Heart left ventricle (tissue), 16 donors: ENCODE data around the gene TMOD3. TPM values are rescaled to one million over a fixed set of nuclear protein-coding genes. Genes with fewer than 3 reads are reported as not detected.

Experiments used
- ATAC-seq, 4 donors: fragments of 200-7000 bp; cut with Tn5 transposase; one replicate each; pipeline ENCODE4 v1.9.1; 2020 to 2022; ENCODE audit warnings: moderate library complexity in 4 of 4, mild to moderate bottlenecking in 3 of 4, moderate number of reproducible peaks in 1 of 4
- DNase-seq, 5 donors: peaks; one replicate each; pipeline ENCODE4 v3.0.0-alpha.2; 2020
- H3K27ac ChIP-seq, 12 donors: fragments of 200-600 bp; sonication (generic) in 4 of 12; one replicate each; pipeline versions ENCODE4 v1.5.0 to v1.8.0; 2016 to 2022; ENCODE audit warnings: mild to moderate bottlenecking in 2 of 12
- H3K27me3 ChIP-seq, 9 donors: fragments of 200-600 bp; sonication (generic) in 2 of 9; one replicate each; pipeline versions ENCODE4 v1.5.1 to v1.8.0; 2016 to 2022; ENCODE audit warnings: mild to moderate bottlenecking in 3 of 9
- H3K36me3 ChIP-seq, 9 donors: fragments of 200-600 bp; sonication (generic) in 2 of 9; one replicate each; pipeline versions ENCODE4 v1.5.0 to v1.8.0; 2018 to 2022; ENCODE audit warnings: mild to moderate bottlenecking in 2 of 9
- H3K4me1 ChIP-seq, 12 donors: fragments of 200-600 bp; sonication (generic) in 4 of 12; one replicate each; pipeline versions ENCODE4 v1.5.0 to v1.8.0; 2016 to 2022; ENCODE audit warnings: mild to moderate bottlenecking in 3 of 12
- H3K4me3 ChIP-seq, 12 donors: fragments of 200-600 bp; sonication (generic) in 4 of 12; one replicate each; pipeline versions ENCODE4 v1.5.0 to v1.8.0; 2017 to 2022; ENCODE audit warnings: mild to moderate bottlenecking in 9 of 12, moderate library complexity in 4 of 12
- H3K9me3 ChIP-seq, 12 donors: fragments of 200-600 bp; sonication (generic) in 4 of 12; one replicate each; pipeline versions ENCODE4 v1.5.0 to v1.8.0; 2016 to 2022; ENCODE audit warnings: mild to moderate bottlenecking in 1 of 12
- CTCF ChIP-seq, 12 donors: fragments of 200-600 bp; sonication (generic) in 4 of 12; IDR thresholded peaks; one replicate each; pipeline versions ENCODE4 v1.5.0 to v1.8.0; 2018 to 2022; ENCODE audit warnings: antibody characterized with exemption in 12 of 12, mild to moderate bottlenecking in 5 of 12
- POLR2A ChIP-seq, 2 donors: fragments of 450-650 bp; IDR thresholded peaks; one replicate each; pipeline ENCODE4 v1.6.1; 2017; ENCODE audit warnings: antibody characterized with exemption in 2 of 2, mild to moderate bottlenecking in 2 of 2, moderate library complexity in 2 of 2
- WGBS, 4 donors: extraction: QIAGEN DNeasy Blood & Tissue Kit in 2 of 4; methylation state at CpG; one replicate each; pipeline versions ENCODE4 v1.1.5 to v1.1.7; 2013 to 2018; 5-methylcytosine and 5-hydroxymethylcytosine counted together
- intact Hi-C, 10 donors: fragments of 100-400 bp; cut with DNase I; formaldehyde crosslinking; loops; one replicate each; pipeline versions ENCODE4 v1.11.1 to v1.14.2; 2022
- polyA plus RNA-seq, 2 donors: library from polyadenylated mRNA; stranded (reverse); fragments of 200-250 nt; gene quantifications; one replicate each; pipeline ENCODE4 v1.2.3, GENCODE V29; 2013
- total RNA-seq, 9 donors: library from RNA; depleted of rRNA in 2 of 9; stranded (reverse); fragments of >200 nt in 2 of 9; fragmentation: NEBNext Ultra II Directional in 3 of 9; extraction: Animal tissue kit (Norgen Biotek cat#: 25700) in 3 of 9; gene quantifications; one replicate each; pipeline versions ENCODE4 v1.1.0 to v1.2.4, GENCODE V29; 2016 to 2023
- donor health status: ischemic (EF 13 %, LVEDD 7.1; RV severe dilation, severe dysfunction).
- donor health status: healthy with polysubstance abuse.
- donor health status: DM: no; HTN: yes; CAD: no.
- donor health status: DM: no; HTN: no; CAD: no.
- donor health status: ischemic (EF 25% LVEDD 6.9; RV normal size, moderate dysfunction).
- donor health status: ischemic (EF 25% LVEDD 5.7; RV mildly dilated, moderate dysfunction).
- donor health status: healthy.
- donor health status: DM: yes; HTN: yes; CAD: no.
- donor health status: ischemic (EF 35%, LVEDD 5.7; RV mildly dilated, moderate dysfunction).
- donor health status: nonischemic (EF 11% LVEDD 7.7; RV severe dilation, severe dysfunction).
- donor health status: DM: yes; HTN: yes; CAD: no.
- donor health status: PGD.
- donor health status: ischemic (EF 29% LVEDD 5.4; RV normal size, mild dysfunction).
- donor health status: nonischemic (EF 23%, LVEDD 6.1; RV moderate dilation, normal function).

TMOD3 gene
- total and polyA plus RNA-seq, 11 donors = 6.3 to 36.5 (median 21.4) TPM

DNA sequence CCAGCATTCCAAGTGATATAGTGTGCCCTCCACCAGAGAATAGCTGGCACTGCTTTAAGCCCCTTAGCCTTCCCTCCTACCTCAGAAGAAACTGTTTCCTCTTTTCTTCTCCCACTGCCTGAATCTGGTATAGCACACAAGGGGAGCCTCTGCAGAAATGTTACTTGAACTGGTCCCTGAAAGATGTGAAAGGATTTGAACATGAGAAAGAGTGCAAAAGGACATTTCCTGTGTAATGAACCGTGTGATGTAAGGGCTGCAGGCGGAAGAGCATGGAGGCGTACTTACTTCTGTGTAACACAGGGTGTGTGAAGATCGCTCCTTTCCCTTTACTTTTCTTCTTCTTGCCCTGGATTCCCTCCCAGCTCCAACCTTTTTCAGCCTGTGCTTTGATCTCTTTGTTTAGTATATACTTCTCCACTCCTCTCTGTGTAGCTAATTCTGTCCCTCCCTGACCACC lies 8.4 kb downstream of the TMOD3 start:
- DNase-seq (no peak), ATAC-seq (peak in 3 of 4 donors; percentile 45 to 60 (median 53))
- intact Hi-C loops = loop anchor here in 2 of 10 donors (10.0 kb wide), 1 partner anchor 47 kb away; no protein-coding TSS in a partner anchor
- Histone ChIP-seq H3K4me1 (peaks cover 5 to 98% (median 53%) of the 10 kb centered on the region in 12 donors), H3K4me3 (no peak overlapping the region), H3K27ac (peak overlapping the region in 1 of 12 donors; percentile 65), H3K27me3 (no peaks in the 10 kb centered on the region), H3K9me3 (no peaks in the 10 kb centered on the region), H3K36me3 (no peaks in the 10 kb centered on the region)
- WGBS, 4 donors = 44 to 70% (median 61%) methylated on average over 4 of the region's 4 CpGs
- TF ChIP-seq POLR2A (IDR thresholded peaks at IDR 0.05) (no peak), CTCF (IDR thresholded peaks at IDR 0.05) (no peak)

DNA sequence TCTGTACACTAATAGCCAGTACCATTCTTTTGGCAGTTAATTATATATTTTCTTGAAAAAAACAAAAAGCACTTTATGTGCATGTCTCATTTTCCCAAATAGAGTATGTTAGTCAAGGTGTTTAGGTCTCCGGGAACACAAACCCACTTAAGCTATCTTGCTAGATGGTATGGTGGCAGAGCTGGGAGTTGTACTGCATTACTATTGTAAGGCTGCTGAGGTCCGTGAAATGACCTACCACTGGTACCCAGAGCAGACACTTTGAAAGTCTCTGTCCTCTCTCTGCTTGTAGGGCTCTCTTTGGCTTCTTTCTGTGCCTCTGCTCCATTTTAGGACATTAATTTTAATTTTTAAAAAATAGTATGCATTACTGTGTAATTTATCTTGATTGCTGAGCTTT lies 8.8 kb downstream of the TMOD3 start:
- Histone ChIP-seq H3K9me3 (no peaks in the 10 kb centered on the region), H3K27ac (peak overlapping the region in 1 of 12 donors; percentile 65), H3K4me1 (peaks cover 10 to 98% (median 55%) of the 10 kb centered on the region in 12 donors), H3K36me3 (no peaks in the 10 kb centered on the region), H3K27me3 (no peaks in the 10 kb centered on the region), H3K4me3 (no peak overlapping the region)
- intact Hi-C loops = loop anchor here in 2 of 10 donors (10.0 kb wide), 1 partner anchor 47 kb away; no protein-coding TSS in a partner anchor
- no peak for DNase-seq
- TF ChIP-seq POLR2A (IDR thresholded peaks at IDR 0.05) (no peak), CTCF (IDR thresholded peaks at IDR 0.05) (no peak)
- 58 to 64% (median 59%) methylated on average over 2 of the region's 2 CpGs for WGBS, 4 donors
- ATAC-seq = no peak

- intact Hi-C loops = no loop called here
- no peaks in the 10 kb centered on the region for H3K36me3 ChIP-seq
- H3K4me1 ChIP-seq = peaks cover 12 to 98% (median 67%) of the 10 kb centered on the region in 12 donors
- DNase-seq (no peak), ATAC-seq (no peak)
- no peaks in the 10 kb centered on the region for H3K27me3 ChIP-seq
- H3K4me3 ChIP-seq = no peak overlapping the region
- H3K27ac ChIP-seq = peak overlapping the region in 1 of 12 donors; percentile 76
- TF ChIP-seq POLR2A (IDR thresholded peaks at IDR 0.05) (no peak), CTCF (IDR thresholded peaks at IDR 0.05) (no peak)
- WGBS, 4 donors = 73 to 82% (median 79%) methylated on average over 4 of the region's 4 CpGs
- no peaks in the 10 kb centered on the region for H3K9me3 ChIP-seq
These were observed 11.2 kb downstream of the TMOD3 start for GRCh38 chr15:51840692-51841091.

GRCh38 chr15:51841406-51842040 lies 12.1 kb downstream of the TMOD3 start:
- H3K36me3 ChIP-seq = no peaks in the 10 kb centered on the region
- no peak for TF ChIP-seq POLR2A (IDR thresholded peaks at IDR 0.05)
- no peak for TF ChIP-seq CTCF (IDR thresholded peaks at IDR 0.05)
- peak overlapping the region in 1 of 12 donors; percentile 76 for H3K27ac ChIP-seq
- peaks cover 12 to 98% (median 73%) of the 10 kb centered on the region in 12 donors for H3K4me1 ChIP-seq
- no peak for DNase-seq
- no peak for ATAC-seq
- no peak overlapping the region for H3K4me3 ChIP-seq
- H3K27me3 ChIP-seq = no peaks in the 10 kb centered on the region
- WGBS, 4 donors = 60 to 68% (median 62%) methylated on average over 5 of the region's 5 CpGs
- no peaks in the 10 kb centered on the region for H3K9me3 ChIP-seq
- intact Hi-C loops = no loop called here
